Limb (tissue), 2 donors: ENCODE results near the gene FAM20A.

Experiments
- DNase-seq, 2 donors: peaks; one replicate each; pipeline ENCODE4 v3.0.0-alpha.2; 2016; ENCODE audit errors: extremely low spot score in 2 of 2

Gene FAM20A

DNA sequence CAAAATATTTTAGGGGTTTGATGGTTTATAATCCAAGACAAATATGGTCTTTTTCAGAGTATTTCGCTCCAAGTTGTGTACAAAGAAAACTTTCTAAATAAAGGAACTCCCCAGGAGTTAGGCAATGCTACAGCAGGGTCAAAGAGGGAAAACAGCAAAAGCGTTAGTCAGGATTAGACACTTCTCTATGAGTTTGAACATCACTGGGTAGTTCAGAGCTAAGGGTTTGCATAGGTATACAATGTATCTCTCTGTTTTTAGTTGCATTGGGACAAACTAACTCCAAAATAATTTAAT, 34.8 kb downstream of the FAM20A start:
- no peak for DNase-seq

DNA sequence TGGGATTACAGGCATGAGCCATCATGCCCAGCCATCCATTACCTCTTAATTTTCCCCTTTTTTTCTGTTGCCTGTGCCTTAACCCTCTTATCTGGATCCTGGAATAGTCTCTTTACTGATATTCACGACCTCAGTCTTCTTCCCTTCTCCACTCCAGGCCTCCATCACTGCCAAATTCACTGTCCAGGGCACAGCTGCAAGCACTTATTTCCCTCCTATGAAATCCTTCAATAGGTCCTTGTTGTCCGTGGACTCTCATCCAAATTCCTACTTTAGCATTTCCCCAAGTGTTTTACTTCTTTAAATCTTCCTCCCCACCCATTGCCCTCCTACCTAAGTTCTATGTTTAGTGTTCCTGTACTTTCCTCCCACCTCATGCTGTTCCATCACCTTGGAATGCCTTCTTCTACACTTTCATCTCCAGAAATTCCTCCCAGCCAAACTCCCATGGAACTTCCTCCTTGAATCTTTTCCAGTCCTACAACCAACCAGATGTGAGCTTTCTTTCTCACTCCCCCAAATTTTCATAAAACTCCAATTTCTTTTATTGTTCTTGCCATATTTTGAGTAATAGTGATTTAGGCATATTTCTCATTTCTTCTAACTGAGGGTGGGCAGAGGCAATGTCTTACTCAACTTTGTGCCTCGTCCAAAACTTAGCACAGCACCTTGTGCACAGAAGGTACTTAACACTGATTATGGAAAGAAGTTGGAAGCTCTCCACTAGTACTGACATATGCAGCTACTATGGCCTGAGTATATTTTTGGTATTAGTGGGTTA, 35.3 kb downstream of the FAM20A start:
- DNase-seq = no peak

DNA sequence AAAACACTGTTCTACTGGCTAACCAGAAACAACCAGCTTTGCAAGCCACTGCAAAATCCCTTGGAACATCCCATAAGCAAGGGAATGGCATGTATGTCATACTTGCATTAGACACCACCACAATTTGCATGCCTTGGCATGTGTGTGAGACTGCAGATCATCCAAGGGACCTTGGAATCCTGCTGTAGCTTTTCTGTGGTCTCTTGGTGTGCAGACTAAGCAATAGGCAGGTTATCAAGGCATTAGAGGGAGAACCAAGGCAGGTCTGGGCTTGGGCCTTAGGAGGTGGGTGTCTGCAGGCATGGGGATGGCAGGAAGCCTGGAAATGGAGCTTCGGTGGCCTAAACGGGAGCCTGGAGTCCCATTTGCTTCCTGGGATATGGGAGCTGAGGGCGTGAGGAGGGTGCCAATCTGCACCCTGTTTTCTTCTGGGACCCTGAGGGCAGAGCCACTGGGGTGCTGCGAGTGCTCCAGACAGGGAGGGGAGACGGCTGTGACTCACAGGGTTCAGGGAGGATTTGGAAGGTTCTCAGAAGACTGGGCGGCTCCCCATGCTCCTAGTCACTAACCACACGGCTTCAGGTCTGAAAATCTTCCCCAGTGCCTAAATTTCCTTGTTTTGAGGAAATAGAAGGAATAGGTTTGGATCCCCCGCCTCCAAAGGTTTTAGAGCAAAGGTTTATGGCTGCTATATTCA, 36.6 kb downstream of the FAM20A start:
- no peak for DNase-seq

DNA sequence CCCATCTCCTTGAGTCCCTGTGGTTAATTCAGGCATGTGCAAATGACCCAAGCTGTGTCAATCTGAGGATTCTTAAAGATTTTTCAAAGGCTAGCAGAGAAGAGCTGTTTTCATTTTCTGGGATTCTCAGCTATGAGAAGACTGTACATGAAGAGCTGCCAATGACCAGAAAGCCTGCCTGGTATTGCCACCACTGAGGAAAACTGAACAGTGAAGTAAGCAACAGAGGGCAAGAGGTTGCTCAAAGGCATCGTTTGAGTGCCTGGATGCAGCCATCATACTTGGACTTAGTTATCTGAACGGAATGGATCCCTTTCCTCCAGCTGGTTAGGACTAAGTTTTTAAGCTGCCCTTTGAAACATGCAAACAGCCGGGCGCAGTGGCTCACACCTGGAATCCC, 38.4 kb downstream of the FAM20A start:
- no peak for DNase-seq

DNA sequence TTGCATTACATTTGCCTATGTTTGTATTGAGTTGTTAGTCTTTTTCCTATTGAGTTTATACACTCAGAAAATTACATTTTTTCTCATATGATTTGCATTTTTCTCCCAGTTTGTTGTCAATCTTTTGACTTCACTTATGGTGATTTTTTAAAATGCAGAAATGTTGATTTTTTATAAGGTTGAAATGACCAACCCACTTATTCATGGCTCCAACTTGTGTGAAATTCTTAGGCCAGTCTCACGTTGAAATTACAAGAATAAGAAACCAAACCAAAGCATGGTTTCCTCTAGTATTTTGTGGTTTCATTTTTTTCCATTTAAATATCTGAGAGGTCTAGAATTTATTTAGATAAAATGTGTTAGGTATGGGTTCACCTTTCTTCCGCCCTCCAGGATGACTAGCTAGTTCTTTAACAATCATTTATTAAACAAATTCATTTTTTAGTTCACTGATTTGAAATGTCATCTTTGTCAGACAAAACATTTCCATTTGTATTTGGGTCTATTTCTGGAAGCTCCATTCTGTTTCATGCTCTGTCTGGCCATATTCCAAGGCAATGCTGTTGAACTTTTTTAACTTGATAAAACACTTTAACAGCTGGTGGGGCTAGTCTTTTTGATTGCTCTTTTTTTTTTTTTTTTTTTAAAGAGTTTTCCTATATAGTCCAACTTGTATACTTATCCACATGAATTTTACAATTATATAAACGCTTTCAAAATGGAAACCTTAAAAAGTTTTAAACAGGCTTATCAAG, 40.0 kb downstream of the FAM20A start:
- no peak for DNase-seq

DNA sequence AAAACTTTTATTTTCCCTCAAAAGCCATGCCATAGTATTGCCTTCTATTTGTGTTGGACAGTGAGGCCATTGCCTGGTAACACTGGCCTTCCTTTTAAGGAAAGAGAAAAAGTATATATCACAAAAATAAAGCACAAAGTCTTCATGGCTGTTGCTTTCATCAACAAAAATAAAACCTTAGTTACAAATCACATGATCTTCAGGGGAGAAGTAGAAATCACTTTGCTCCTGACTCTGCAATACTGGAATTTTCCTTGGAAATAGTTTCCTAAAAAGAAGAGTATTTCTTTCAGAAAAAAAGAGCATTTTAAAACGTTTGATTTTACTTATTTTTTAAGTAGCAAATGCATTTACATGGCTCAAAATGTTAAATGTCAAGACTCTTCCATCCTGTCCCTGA, 41.9 kb downstream of the FAM20A start:
- DNase-seq = no peak

DNA sequence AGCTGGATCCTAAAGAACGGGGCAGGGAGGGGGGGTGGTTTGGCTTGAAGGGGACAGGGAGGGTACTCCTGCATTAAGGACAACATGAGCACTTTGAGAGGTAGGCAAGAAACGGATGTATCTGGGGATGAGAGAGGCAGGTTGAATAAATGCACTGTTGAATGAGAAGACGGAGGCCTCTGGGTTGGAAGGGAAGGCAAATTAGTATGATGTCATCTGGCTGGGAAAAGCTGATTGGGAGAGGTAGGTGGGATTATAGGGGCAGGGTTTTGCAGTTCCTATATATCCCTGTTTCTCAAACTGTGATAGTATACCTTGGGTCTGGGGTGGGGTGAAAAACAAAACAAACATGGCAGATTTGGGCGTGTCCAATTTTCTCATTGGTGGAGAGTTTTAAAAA, 44.6 kb downstream of the FAM20A start:
- no peak for DNase-seq

DNA sequence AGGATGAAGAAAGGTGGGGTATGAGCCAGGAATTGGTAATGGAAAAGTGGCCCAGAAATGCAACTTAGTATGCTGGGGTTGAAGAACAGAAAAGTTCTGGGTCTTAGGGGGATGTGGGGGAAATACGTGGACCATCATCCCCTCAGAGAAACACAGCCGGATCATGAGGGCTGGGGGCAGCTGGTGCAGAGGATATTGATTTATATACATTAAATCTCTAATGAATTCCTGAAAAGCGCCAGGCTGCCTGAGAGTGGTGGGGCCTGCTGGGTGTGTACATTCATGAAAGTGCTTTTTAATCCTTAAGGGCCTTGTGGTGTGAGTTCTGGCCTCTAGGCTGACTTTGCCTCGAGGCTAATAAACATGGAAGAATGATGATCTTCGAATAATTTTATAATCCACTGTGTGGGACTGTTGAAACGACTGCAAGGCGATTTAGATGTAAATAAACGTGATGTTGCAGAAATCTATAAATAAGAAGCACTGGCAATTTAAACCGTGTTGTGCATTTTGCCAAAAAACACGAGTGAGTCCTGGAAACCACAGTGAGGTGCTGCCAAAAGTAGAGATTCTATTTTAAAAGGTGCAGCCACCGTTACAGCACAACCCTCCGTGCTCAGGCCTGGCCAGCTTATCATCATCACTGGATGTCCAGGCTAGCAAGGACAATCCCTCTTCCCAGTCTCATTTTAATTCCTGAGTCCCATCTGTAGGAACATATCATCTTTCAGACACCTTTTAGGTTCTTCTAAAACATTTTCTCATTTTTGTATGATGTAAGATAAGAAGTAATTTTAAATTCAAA, 56.9 kb downstream of the FAM20A start:
- DNase-seq = no peak

DNA sequence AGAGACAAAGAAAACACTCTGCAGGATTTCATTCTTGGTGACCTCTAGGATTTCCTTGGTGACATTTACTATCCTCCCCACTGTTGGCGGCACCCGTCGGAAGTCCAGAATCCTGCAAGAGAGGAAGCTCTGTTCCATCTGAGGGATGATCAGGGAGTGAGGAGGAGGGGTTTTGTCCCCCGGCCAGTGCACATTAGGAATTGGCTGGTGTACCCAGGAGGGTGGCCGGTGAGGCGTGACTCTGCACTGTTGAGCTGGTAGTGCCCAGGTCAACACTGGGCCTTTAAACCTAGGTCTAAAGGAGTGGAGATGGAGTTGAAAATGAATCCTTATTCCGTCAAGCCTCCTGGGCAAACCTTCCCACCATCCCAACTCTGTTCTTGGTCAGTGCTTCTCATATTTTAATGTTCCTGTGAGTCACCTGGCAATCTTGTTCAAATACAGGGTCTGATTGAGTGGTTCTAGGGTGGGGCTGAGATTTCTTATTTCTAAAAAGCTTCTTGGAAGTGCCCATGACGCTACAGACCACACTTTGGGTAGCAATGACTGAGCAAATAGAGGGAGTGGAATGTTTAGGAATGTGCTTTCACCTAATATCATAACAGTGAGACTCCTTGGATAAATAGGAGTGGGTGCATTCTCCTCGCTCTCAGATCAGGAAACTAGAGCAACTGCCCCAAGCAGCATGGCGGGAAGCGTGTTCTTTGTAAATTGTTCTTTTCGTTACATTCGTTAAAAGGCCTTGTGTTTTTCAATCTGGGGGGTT, 58.3 kb downstream of the FAM20A start:
- no peak for DNase-seq

DNA sequence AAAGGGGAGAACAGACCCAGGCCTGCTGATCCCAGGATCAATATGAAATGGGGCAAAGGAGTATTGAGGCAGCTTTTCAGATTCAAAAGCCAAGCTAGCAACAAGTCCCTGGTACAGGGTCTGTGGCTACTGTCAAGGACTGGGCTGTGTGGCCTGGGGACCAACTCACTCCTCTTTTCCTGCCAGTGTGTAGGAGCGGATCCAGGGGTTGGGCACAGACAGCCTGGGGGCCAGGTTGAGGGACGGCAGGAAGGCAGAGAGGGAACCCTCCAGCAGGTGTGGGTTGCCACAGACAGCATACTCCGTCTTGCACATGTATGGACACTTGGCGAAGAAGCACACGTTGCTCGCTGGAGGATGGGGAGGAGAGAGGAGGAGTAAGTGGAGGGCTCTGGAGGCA, 59.4 kb downstream of the FAM20A start:
- no peak for DNase-seq

DNA sequence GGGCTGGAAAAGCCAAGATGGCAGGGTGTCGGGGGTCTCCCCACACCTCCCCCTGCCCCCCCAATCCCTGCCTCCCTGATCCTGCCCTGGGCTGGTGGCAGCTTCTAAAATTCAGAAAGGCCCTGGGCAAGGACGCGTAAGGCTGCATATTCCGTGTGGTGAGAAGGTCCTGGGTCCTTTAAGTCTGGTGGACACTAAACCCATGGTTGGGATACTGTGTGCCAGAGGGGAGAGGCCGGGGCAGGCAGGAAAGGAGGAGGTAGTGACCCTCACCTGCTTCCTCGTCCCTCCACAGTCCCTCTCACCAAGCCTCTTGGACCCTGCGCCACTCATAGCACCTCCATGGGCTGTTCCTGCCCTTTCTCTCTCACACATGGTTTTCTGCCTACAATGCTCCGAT, 60.2 kb downstream of the FAM20A start:
- DNase-seq = no peak

DNA sequence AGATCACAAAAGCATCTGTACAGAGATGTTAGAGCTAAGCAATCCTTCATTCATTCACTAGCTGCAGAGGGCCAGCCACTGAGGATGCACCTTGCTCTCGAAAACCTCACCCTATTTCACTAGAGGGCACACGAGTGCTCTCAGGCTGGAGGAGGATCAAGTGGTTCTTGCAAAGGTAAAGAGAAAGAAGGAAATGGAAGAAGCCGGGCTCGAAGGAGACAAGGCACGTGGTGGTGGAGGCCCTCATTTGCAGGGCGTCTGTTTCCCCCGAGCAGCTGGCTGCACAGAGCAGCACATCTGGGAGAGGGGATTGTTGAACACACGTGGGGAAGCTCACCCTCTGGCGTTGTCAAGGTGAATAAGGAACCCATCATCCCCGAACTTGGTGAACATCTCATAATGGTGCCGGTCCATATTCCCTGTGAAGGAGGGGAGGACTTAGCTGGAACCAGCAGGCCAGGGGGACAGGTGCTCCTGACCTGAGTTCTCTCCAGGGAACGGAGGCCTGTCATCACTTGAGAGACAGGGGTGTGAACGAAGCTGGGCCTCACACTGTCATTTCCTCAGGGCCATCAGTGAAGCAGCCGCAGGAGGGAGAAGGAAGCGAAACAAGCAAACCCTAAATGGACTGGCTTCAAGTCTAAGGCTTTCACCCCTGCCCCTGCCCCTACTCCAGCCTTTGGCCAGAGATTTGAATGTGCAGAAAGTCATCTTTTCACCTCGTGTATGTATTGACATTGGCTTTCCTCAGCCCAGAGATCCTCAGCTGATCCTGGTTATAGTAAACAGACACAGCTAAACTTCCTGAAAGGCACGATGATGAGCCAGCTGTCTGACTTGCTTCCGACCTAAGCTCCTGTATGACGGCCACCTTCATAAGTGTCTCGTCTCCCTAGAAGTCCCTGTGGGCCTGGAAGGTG, 61.4 kb downstream of the FAM20A start:
- DNase-seq = no peak

DNA sequence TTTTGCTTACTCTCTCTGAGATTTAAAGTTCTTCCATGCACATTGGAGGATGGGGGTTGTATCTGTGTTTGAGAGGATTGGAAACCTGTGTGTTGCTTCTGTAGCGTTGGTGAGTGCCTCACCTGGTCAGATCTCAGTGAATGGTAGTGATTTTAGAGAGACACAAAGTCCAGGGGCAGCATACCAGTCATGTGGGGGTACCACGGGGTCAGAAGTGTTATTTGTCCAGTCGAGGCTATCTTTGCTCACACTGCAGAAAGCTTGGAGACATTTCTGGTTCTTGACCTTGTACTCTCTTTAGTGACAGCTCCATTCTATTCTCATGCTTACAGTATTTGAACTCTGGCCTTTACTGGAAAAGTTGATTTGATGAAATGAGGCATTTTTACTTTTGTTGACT, 65.2 kb downstream of the FAM20A start:
- DNase-seq = no peak

DNA sequence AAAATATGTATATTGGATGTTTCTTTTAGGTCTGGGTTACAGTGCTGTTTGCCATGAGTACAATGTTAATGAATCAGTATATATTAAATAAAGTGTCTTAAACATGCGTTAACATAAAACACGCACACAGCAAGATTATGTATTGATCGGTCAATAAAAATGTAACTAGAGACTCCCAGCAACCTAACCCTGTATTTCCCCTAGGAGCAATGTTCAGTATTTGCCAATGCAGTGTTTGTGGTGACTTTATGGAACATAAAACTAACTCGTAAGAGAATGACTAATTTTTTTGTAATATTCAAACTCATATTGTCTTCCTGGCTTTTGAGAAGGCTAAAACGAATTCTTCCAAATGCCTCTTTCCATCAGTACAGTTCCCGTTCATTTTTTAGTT, 66.5 kb downstream of the FAM20A start:
- no peak for DNase-seq

DNA sequence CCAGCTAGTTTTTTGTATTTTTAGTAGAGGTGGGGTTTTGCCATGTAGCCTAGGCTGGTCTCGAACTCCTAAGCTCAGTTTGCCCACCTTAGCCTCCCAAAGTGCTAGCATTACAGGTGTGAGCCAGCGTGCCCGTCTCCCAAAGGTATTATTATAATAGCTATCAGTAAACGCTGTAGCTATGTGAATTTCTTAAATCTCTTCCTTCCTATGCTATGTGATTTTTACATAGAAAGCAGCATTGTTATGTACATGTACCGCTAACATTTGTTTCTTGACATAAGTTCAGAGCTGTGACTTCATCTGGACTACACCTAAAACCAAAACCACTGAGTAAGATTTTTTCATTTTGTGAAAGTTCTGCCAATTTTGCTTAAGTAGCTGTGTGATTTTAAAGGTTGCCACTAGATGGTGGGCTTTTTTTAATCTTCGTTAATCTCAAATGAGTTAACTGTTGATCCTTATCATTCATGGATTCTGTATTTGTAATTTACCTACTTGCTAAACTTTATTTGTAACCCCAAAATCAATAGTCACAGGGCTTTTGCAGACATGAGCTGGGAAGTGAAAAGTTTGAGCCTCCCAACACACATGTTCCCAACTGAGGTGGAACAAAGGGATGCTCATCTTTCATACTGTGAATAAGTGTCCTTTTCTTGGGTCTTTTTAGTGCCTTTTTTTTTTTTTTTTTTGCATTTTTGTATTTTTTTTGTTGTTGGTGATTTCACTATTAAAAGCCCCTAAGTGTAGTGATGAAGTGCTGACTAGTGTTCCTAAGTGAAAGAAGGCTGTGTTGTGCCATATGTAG, 67.1 kb downstream of the FAM20A start:
- peak in 1 of 2 donors; percentile 54 for DNase-seq

DNA sequence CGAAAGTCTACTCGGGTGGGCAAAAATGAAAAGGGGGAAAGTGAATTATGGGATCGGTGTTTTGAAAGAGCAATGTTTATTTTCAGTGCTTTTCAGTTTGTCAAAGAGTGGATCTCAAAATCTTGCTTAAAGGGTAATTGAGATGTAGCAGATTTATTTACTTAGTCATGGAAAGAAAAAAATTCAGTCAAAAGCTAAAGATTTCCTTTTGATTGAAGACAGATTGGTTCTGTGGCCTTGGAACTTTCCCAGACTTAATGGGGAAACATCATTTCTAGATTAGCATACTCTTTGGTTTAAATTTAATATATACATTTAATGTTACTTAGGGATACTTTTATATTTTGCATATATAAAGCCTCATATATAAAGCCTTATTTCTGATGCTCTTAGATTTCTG, 68.3 kb downstream of the FAM20A start:
- DNase-seq = no peak

DNA sequence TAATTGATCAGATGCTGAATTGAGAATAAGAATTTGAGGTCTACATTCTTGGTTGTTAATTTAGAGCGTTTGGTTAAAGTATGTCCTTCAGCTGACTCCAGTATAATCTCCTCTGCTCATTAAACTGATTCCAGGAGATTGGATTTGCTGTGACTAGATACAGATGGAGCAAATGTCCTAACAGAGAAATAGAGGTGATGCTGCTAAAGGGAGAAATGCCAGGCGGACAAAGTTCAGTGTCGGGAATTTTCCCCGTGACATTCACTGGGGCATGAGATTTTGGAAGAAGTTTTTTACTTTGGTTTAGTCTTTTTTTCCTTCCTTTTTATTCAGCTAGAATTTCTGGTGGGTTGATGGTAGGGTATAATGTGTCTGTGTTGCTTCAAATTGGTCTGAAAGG, 69.9 kb downstream of the FAM20A start:
- no peak for DNase-seq

DNA sequence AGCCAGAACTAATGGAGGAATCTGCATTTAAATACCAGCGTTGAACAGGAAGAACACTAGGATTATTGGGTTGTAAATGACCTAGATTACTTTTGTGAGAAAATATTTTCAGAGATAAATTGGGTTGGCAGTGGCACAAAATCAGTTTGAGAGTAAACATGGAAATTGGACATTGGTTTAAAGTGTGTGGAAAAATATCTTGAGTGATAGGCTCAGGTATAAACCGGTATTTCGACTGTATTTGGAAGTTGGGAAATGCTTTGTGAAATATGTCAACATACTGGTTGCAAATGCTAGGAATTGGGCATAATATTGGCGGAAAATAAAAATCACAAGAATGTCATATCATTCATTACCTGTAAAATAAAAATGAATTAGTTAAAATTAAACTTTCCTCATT, 73.9 kb downstream of the FAM20A start:
- DNase-seq = no peak

DNA sequence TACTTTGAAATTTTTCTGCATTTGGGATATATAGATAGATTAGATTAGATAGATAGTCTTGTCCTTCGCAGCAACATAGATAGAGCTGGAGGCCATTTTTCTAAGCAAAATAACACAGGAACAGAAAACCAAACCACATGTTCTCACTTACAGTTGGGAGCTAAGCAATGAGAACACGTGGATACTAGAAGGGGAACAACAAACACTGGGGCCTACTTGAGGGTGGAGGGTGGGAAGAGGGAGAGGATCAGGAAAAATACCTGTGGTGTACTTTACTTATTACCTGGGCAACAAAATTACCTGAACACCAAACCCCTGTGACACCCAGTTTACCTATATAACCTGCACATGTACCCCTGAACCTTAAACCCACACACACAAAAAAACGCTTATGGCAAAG, 74.6 kb downstream of the FAM20A start:
- DNase-seq = no peak
